T-helper 2 cell treated with Interferon-gamma antibody and Interleukin-4, amounts not matched to agents 100 ng/mL and 5 ng/mL, for 36 hours (primary cell): ENCODE results near the gene LMO2. TPM values are rescaled to one million over a fixed set of nuclear protein-coding genes. Genes with fewer than 3 reads are reported as not detected.
"Not testable (repeated sequence)": the region's sequence is repeated elsewhere in the genome, so short reads cannot be mapped to it uniquely, and the experiment has no call there.

Source experiments
- intact Hi-C: fragments of 100-400 bp; cut with micrococcal nuclease; formaldehyde crosslinking; loops from one replicate; pipeline ENCODE4 v1.15.1; 2023
- total RNA-seq: library from RNA; stranded (reverse); gene quantifications from 2 replicates; pipeline ENCODE4 v1.2.3, GENCODE V29; 2022

The LMO2 gene
- 0.16 TPM in 1 of 2 replicates, not detected in the other for total RNA-seq

- intact Hi-C loops, result no loop called here
Measured at GRCh38 chr11:33891714-33892327, at the start of gene LMO2. Gene LMO2, minus strand, starts transcription at chr11:33892076. Its CDS starts 22,360 bp downstream, at chr11:33869716.

- intact Hi-C loops, result no loop called here
Measured at GRCh38 chr11:33940538-33940815, 48.6 kb upstream of the LMO2 start.

- intact Hi-C loops, result no loop called here
Measured at GRCh38 chr11:33936725-33937604, 45.1 kb upstream of the LMO2 start.

- intact Hi-C loops, result no loop called here
Measured at GRCh38 chr11:33935461-33936456, 43.9 kb upstream of the LMO2 start.

- intact Hi-C loops, result no loop called here
Measured at GRCh38 chr11:33935005-33935404, 43.1 kb upstream of the LMO2 start.

GRCh38 chr11:33934450-33934849 lies 42.6 kb upstream of the LMO2 start:
- intact Hi-C loops, result no loop called here

- intact Hi-C loops, result no loop called here
Measured at GRCh38 chr11:33933602-33934001, 41.7 kb upstream of the LMO2 start.

- intact Hi-C loops, result no loop called here
Measured at GRCh38 chr11:33932721-33933120, 40.8 kb upstream of the LMO2 start.

GRCh38 chr11:33931739-33932366 lies 40.0 kb upstream of the LMO2 start:
- intact Hi-C loops, result not testable (repeated sequence)

GRCh38 chr11:33931067-33931466 lies 39.2 kb upstream of the LMO2 start:
- intact Hi-C loops, result no loop called here

GRCh38 chr11:33930317-33931021 lies 38.6 kb upstream of the LMO2 start:
- intact Hi-C loops, result no loop called here

GRCh38 chr11:33928564-33928963 lies 36.7 kb upstream of the LMO2 start:
- intact Hi-C loops, result no loop called here

GRCh38 chr11:33926671-33927552 lies 35.0 kb upstream of the LMO2 start:
- intact Hi-C loops, result no loop called here

- intact Hi-C loops, result no loop called here
Measured at GRCh38 chr11:33924341-33924740, 32.5 kb upstream of the LMO2 start.

GRCh38 chr11:33923626-33924025 lies 31.8 kb upstream of the LMO2 start:
- intact Hi-C loops, result no loop called here

GRCh38 chr11:33920838-33921613 lies 29.1 kb upstream of the LMO2 start:
- intact Hi-C loops, result no loop called here

- intact Hi-C loops, result no loop called here
Measured at GRCh38 chr11:33919645-33920044, 27.8 kb upstream of the LMO2 start.

- intact Hi-C loops, result not testable (repeated sequence)
Measured at GRCh38 chr11:33917402-33917801, 25.5 kb upstream of the LMO2 start.

- intact Hi-C loops, result no loop called here
Measured at GRCh38 chr11:33916736-33917135, 24.9 kb upstream of the LMO2 start.
